Right lobe of liver (tissue), 4 donors: ENCODE measurements around the gene ADARB2.

ENCODE experiments used
- POLR2A ChIP-seq: fragments of 450-650 bp; IDR thresholded peaks from one replicate; pipeline ENCODE4 v1.6.1; 2017; ENCODE audit warnings: antibody characterized with exemption, mild to moderate bottlenecking
- TF ChIP-seq, protein P1 (sequence below), 4 donors: fragments of 200-600 bp in 3 of 4; fragments of 450-650 bp in 1 of 4; IDR thresholded peaks; one replicate each; pipeline versions ENCODE4 v1.5.1 to v1.8.0; 2016 to 2022; ENCODE audit warnings: antibody characterized with exemption in 4 of 4, mild to moderate bottlenecking in 2 of 4
- donor health status: DM: no; HTN: no; CAD: no.
- donor health status: DM: no; HTN: no; CAD: no.
- donor health status: DM: no; HTN: yes; CAD: no.

DNA sequence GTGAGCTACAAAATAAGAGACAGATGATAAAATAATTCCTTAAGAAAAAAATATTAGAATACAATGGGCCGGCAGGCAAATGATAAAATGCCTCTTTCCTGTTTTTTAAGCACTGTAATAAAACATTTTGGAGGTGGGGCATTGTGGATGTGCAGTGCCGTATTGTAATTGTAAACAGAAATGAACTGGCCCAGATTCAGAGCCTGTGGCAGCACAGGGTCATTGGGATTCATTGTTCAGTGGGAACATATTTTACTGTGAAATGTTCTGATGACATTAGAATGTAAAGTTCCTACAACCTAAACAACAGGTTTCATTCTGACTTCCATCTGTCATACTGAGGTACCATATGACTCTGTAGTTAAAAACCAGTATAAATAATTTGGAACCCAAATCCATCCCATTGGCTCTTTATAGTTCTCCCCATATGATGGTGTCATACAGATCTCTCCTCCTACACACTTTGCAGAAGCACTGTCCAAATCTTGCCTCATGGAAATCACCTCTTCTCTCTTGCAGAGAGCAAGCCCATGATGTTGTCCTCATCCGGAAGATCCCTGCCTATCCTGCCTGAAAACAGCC lies 416.5 kb downstream of the ADARB2 start:
- TF ChIP-seq, protein P1, sequence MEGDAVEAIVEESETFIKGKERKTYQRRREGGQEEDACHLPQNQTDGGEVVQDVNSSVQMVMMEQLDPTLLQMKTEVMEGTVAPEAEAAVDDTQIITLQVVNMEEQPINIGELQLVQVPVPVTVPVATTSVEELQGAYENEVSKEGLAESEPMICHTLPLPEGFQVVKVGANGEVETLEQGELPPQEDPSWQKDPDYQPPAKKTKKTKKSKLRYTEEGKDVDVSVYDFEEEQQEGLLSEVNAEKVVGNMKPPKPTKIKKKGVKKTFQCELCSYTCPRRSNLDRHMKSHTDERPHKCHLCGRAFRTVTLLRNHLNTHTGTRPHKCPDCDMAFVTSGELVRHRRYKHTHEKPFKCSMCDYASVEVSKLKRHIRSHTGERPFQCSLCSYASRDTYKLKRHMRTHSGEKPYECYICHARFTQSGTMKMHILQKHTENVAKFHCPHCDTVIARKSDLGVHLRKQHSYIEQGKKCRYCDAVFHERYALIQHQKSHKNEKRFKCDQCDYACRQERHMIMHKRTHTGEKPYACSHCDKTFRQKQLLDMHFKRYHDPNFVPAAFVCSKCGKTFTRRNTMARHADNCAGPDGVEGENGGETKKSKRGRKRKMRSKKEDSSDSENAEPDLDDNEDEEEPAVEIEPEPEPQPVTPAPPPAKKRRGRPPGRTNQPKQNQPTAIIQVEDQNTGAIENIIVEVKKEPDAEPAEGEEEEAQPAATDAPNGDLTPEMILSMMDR (IDR thresholded peaks at IDR 0.05): no peak
- no peak for TF ChIP-seq POLR2A
